NCI-H774 (cell line): ENCODE results near the gene SLC6A6.
"Not testable (repeated sequence)": the region's sequence is repeated elsewhere in the genome, so short reads cannot be mapped to it uniquely, and the experiment has no call there.

Source experiments
- DNase-seq: peaks from one replicate; lab custom pipeline; 2025; lab: John Stamatoyannopoulos, UW

SLC6A6 gene

GRCh38 chr3:14398797-14399106 lies 3.7 kb upstream of the SLC6A6 start:
- DNase-seq = no peak

DNA sequence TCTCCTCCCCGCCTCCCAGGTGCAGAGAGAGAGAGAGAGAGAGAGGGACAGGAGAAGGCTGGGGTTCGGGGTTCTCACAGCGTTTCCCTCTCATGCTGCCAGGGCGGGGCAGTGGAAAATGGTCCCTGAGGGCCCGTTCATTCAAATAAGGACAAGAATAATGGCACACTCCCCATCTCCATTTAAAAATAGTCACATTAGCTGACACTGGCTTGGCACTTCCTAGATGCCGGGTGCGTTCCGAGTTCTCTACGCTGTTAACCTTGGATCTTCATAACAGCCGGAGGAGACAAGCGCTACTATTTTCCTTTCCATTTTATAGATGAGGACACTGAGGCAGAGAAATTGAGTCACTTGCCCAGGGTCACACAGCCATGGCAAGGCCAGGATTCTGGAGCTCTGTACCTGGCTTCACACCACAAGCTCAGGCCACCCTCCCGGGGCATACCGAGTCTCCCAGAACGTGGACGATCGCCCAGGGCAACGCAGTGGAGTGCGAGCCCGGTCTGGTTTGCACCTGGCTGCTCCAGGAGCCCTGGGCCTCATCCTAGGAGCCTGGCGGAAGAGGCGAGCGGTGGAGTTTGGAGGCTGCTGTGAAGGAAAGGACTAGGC lies 608 bp upstream of the SLC6A6 start:
- DNase-seq = no peak

GRCh38 chr3:14403619-14404155 lies 1.3 kb downstream of the SLC6A6 start:
- DNase-seq = no peak

DNA sequence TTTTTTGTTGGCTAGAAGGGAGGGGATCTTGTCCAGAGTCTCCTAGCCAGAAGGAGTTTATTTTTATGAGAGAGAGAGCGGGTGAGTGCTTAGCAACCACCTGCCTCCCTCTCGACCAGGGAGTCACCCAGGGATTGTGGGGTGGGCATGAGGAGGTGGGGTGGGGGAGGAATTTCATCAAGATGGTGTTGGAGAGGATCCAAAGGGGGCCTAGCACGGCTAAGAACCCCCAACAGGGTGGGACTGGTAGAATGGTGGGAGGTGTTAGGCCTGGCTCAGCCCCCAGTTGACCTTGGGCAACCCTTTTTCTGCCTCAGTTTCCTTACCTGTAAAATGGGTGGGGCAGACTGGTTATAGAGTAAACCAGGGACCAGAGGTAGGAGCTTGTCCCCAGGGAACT lies 1.8 kb downstream of the SLC6A6 start:
- DNase-seq = no peak

DNA sequence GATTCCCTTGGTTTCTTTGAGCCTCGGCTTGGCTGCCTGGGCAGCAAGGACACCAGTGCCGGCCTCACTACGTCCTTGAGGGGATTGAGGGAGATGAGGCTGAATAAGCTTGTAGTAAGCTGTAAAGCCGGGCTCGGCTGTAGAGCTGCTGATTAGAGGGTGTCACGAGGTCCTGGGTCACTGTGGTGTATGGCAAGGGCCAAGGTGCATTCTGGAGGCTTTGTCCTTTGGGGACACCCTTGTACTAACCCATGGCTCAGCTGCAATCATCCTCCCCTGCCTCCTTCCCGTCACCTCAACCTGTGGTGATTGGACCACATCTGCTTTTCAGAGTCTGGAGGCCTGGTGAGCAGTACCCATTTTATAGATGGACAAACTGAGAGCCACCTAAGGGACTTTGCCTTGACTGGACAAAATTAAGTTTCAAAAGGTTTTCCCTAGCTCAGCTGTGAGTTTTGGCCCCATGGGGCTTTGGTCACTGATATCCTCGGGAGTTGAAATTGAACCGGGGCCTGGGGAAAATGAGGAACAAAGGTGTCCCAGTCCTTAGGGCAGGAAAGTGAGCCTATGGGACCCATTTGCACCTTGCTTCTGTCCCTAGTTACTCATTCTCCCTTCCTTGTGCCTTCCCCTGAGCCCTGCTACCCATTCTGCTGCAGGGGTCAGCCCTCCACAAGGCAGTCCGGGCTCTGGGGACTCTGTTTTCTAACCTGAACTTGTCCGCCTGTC lies 2.4 kb downstream of the SLC6A6 start:
- DNase-seq = no peak

- DNase-seq = no peak
These were observed 3.2 kb downstream of the SLC6A6 start for GRCh38 chr3:14405360-14406238.

DNA sequence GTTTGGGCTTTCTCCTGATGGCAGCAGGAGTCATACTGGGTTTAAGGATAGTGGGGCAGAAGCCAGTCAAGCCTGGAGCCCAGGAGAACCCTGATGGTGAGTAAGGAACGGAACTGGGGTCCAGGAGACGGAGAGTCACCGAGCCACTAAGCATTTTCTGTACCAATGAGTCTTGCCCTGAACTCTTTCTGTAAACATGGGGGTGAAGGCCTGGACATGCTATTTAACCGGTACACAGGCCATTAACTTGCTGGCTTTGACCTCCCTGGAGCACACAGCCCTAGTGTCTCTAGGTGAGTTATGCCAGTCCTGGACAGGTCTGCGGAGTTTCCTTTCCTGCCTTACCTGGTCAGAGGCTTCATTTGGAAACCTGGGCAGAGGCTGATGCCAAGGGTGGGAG lies 3.9 kb downstream of the SLC6A6 start:
- no peak for DNase-seq

GRCh38 chr3:14406766-14407165 lies 4.4 kb downstream of the SLC6A6 start:
- no peak for DNase-seq

- no peak for DNase-seq
These were observed 4.8 kb downstream of the SLC6A6 start for GRCh38 chr3:14407203-14407602.

DNA sequence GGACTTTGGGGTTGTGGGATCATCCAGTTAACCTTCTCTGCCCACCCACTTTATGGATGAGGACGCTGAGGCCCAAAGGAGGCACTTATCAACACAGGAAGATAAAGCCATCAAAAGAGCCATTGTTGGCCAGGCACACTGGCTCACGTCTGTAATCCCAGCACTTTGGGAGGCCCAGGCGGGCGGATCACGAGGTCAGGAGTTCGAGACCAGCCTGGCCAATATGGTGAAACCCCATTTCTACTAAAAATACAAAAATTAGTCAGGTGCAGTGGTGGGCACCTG lies 7.3 kb downstream of the SLC6A6 start:
- DNase-seq = not testable (repeated sequence)

GRCh38 chr3:14410106-14410502 lies 7.7 kb downstream of the SLC6A6 start:
- no peak for DNase-seq

DNA sequence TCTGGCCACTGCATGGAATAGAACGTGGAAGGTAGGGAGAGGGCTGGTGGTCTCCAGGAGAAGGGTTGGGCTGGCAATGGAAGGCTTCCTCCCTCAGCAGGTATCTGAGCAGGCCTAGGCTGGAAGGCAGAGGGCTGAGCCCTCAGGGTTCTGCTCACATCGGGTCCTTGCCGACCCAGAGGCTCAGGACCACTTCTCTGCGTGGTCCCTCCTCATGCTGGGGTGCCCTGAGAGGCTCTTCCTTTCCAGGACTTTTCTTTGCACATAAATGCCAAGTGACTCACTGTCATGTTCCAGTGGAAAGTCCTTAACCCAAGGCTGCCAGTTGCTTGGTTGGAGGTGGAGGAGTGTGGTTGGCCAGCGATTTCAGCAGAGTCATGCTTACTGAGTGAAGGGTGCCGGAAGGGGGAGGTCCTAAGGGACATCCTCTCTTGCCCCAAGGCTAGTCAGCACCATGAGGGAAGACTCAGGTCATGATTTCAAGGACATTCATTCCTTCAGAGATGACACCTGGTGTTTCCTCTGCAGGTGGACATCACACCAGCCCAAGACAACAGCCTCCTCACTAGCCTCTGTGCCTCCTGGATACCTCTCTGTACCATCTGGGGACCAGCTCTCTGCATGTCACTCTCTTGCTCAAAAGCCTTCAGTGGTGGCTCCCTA lies 8.2 kb downstream of the SLC6A6 start:
- DNase-seq = no peak

GRCh38 chr3:14411166-14411526 lies 8.7 kb downstream of the SLC6A6 start:
- DNase-seq = no peak

GRCh38 chr3:14411988-14412387 lies 9.6 kb downstream of the SLC6A6 start:
- no peak for DNase-seq

DNA sequence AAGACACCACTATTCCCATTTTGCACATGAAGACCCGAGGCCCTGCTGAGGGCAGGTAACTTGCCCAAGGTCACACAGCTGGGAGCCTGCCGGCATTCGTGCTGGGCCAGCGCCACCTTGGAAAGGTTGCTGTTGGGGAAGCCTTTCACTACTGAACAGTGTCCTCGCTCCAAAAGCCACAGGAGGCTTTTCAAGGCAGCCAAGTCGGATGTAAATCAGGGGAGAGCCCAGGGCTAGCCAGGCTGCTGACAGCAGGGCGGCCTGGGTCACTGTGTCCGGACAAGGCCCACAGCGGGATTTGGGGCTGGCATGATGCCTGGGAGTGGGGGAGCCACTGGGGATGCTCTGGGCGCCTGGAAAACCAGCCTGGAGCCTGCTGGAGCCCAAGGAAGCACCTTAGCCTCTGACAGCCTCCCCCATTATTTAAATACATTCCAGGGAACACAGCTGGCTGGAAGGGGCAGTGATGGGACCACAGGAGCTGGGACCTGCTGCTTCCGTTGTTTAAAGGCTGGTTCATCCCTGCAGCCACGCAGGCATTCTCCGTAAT lies 10.5 kb downstream of the SLC6A6 start:
- DNase-seq = no peak

GRCh38 chr3:14413381-14414071 lies 11.1 kb downstream of the SLC6A6 start:
- DNase-seq = no peak

DNA sequence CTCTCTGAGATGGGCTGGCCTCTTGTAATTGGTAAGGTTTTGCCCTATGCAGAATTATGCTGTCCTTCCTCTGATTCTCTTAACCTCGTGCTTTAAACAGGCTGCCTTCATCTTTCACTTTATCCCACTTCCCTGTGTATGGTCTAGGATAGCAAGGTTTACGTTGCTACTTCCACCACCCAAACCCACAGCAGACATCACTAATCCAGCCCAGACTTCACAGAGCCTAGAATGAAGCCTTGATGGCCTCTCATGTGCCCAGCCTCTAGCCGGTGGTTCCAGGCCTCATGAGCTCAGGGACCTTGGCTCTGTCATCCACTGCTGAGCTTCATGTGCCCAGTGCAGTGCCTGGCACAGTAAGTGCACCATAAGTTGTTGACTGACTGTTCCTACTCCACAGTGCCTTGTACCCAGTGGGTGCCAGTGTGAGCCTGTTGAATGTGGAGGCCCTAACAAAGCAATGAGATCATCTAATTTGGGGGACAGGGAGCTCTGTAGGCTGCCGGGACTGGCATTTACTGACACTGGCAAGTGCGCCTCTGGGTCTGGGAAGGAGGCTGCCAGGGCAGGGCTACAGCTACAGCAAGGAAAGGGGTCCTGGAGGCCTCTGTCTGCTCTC lies 12.5 kb downstream of the SLC6A6 start:
- no peak for DNase-seq

DNA sequence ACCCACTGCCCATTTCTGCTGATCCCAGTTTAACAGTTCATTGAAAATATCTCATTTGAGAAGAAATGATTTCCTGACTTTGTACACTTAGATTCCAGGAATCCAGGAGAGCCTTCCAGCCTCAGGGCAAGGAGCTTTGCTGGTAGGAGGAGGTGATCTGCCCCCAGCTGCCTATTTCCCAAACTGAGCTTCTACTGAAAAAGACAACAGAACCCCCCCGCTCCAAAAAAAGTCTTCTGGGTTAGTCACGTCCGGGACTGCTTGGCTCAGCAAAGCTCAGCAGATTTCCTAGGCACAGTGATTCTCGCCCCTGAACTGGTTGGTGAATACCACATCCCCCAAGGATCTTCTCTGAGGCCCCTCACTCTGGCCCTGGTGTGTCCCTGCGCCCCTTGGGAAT lies 13.1 kb downstream of the SLC6A6 start:
- no peak for DNase-seq

GRCh38 chr3:14416453-14416852 lies 14.0 kb downstream of the SLC6A6 start:
- no peak for DNase-seq

GRCh38 chr3:14418296-14419250 lies 16.2 kb downstream of the SLC6A6 start:
- DNase-seq = no peak
